Panc1 (cell line): Measurements from ENCODE around the gene SEC22A. TPM values are rescaled to one million over a fixed set of nuclear protein-coding genes. Genes with fewer than 3 reads are reported as not detected.

Source experiments
- ATAC-seq: fragments of 200-7000 bp; cut with Tn5 transposase; 2 replicates; pipeline ENCODE4 v1.9.1; 2020; ENCODE audit warnings: mild to moderate bottlenecking, moderate library complexity
- BruUV-seq: library from RNA; stranded (reverse); fragments of 400-500 nt; replicated peaks from 2 replicates; lab custom pipeline; 2021; lab: Mats Ljungman, UMichigan
- CTCF ChIA-PET: fragments of 300-600 bp; sonication (Branson Sonifier 250); formaldehyde crosslinking; loops from one replicate; lab custom pipeline; 2022; ENCODE audit warnings: antibody characterized with exemption; lab: Charles Lee
- POLR2A ChIA-PET: fragments of 300-600 bp; sonication (Branson Sonifier 250); formaldehyde crosslinking; loops from one replicate; lab custom pipeline; 2022; ENCODE audit warnings: antibody characterized with exemption; lab: Charles Lee
- DNase-seq: peaks from one replicate; pipeline ENCODE4 v3.0.0-alpha.2; 2010; ENCODE audit warnings: low read depth, low spot score
- H3K27ac ChIP-seq: 2 replicates; pipeline ENCODE4 v1.5.1; 2011; ENCODE audit warnings: mild to moderate bottlenecking, low read length, inconsistent platforms
- H3K27me3 ChIP-seq: fragments of 200-500 bp; sonication (Bioruptor generic); 2 replicates; pipeline ENCODE4 v1.6.0; 2014; ENCODE audit warnings: low read length, inconsistent platforms; ENCODE audit not compliant: control insufficient read depth, insufficient read depth
- H3K36me3 ChIP-seq: fragments of 200-500 bp; sonication (Bioruptor generic); 2 replicates; pipeline ENCODE4 v1.5.1; 2014; ENCODE audit warnings: inconsistent platforms, mild to moderate bottlenecking, low read length, moderate library complexity; ENCODE audit not compliant: control insufficient read depth, insufficient read depth
- H3K4me1 ChIP-seq: 2 replicates; pipeline ENCODE4 v1.5.1; 2011; ENCODE audit warnings: inconsistent platforms, mild to moderate bottlenecking, low read length, moderate library complexity; ENCODE audit not compliant: control insufficient read depth, insufficient read depth
- H3K4me3 ChIP-seq, 2 experiments: 2 replicates each; pipeline ENCODE4 v1.5.1; 2011 to 2012; ENCODE audit warnings: low read depth in 2 of 2, low read length in 2 of 2, mild to moderate bottlenecking in 2 of 2, inconsistent platforms in 1 of 2, moderate library complexity in 1 of 2
- H3K9me3 ChIP-seq: fragments of 200-500 bp; sonication (Bioruptor generic); 2 replicates; pipeline ENCODE4 v1.5.1; 2014; ENCODE audit warnings: low read depth, mild to moderate bottlenecking, inconsistent platforms, low read length, moderate library complexity; ENCODE audit not compliant: control insufficient read depth, insufficient read depth
- CTCF ChIP-seq: fragments of 450-650 bp; IDR thresholded peaks from 2 replicates; pipeline ENCODE4 v1.5.1; 2017; ENCODE audit warnings: mild to moderate bottlenecking
- POLR2AphosphoS5 ChIP-seq: IDR thresholded peaks from 2 replicates; pipeline ENCODE4 v1.6.1; 2012; ENCODE audit warnings: mild to moderate bottlenecking, low read depth, low read length, moderate library complexity
- REST ChIP-seq, 2 experiments: IDR thresholded peaks; 2 replicates each; pipeline ENCODE4 v1.6.1; 2011 to 2012; ENCODE audit warnings: low read depth in 2 of 2, control low read depth in 1 of 2, low read length in 1 of 2, mild to moderate bottlenecking in 1 of 2, moderate library complexity in 1 of 2; ENCODE audit not compliant: insufficient read depth in 1 of 2
- SIN3A ChIP-seq: IDR thresholded peaks from 2 replicates; pipeline ENCODE4 v1.6.1; 2012; ENCODE audit warnings: low read depth, mild to moderate bottlenecking, low read length, moderate library complexity, borderline replicate concordance; ENCODE audit not compliant: insufficient read depth
- TCF7L2 ChIP-seq: IDR thresholded peaks from 2 replicates; pipeline ENCODE4 v1.6.1; 2011; ENCODE audit warnings: mild to moderate bottlenecking, low read depth, low read length, inconsistent platforms
- in situ Hi-C: cut with HindIII; loops from 2 replicates; pipeline ENCODE4 v1.10.0; 2016; ENCODE audit warnings: low sequenced_read_pairs, low pct_unique_long_range_greater_than_20kb
- intact Hi-C: fragments of 100-400 bp; cut with micrococcal nuclease; formaldehyde crosslinking; loops from one replicate; pipeline ENCODE4 v1.10.0; 2022; ENCODE audit not compliant: unreplicated experiment
- total RNA-seq: library from RNA; stranded (reverse); gene quantifications from one replicate; pipeline ENCODE4 v1.2.1, GENCODE V29; 2021; ENCODE audit not compliant: unreplicated experiment

SEC22A gene
- total RNA-seq, 1 experiment from 2014 or later: 22.7 TPM

- Histone ChIP-seq H3K36me3 (no peaks in the 10 kb centered on the region), H3K9me3 (no peaks in the 10 kb centered on the region), H3K27ac (no peak overlapping the region), H3K4me1 (no peaks in the 10 kb centered on the region), H3K4me3 (no peak overlapping the region), H3K27me3 (peaks cover 6% of the 10 kb centered on the region)
- intact Hi-C loops (no loop called here), in situ Hi-C loops (no loop called here)
- ChIA-PET POLR2A (no interaction called here), CTCF (no interaction called here)
- ATAC-seq: no peak
- no peak for DNase-seq
- no peak for TF ChIP-seq CTCF
- no peak for TF ChIP-seq SIN3A
- TF ChIP-seq TCF7L2: no peak
- no peak for TF ChIP-seq POLR2AphosphoS5
- no peak for TF ChIP-seq REST (IDR thresholded peaks at IDR 0.05; ENCODE audit: insufficient read depth in 1 of 2, low read depth in 2 of 2, low read length in 1 of 2)
- BruUV-seq: no TSS peak
These were observed 89.7 kb downstream of the SEC22A start for GRCh38 chr3:123291404-123291803.

GRCh38 chr3:123292321-123293310 is 90.9 kb downstream of the SEC22A start:
- no peak for ATAC-seq
- H3K4me3 ChIP-seq: no peak overlapping the region
- H3K27ac ChIP-seq: no peak overlapping the region
- H3K27me3 ChIP-seq: peaks cover 6% of the 10 kb centered on the region
- intact Hi-C loops (no loop called here), in situ Hi-C loops (no loop called here)
- TF ChIP-seq CTCF (no peak), SIN3A (no peak), TCF7L2 (no peak), POLR2AphosphoS5 (no peak), REST (IDR thresholded peaks at IDR 0.05; ENCODE audit: insufficient read depth in 1 of 2, low read depth in 2 of 2, low read length in 1 of 2) (no peak)
- CTCF ChIA-PET: interaction anchor here (0.9 kb wide), 1 partner anchor 15 kb away, joined by 9 read pairs; no protein-coding TSS in a partner anchor
- H3K9me3 ChIP-seq: no peaks in the 10 kb centered on the region
- no peaks in the 10 kb centered on the region for H3K36me3 ChIP-seq
- no peak for DNase-seq
- no TSS peak for BruUV-seq
- H3K4me1 ChIP-seq: no peaks in the 10 kb centered on the region
- POLR2A ChIA-PET: interaction anchor here (0.5 kb wide), 1 partner anchor 271 kb away, joined by 4 read pairs; no protein-coding TSS in a partner anchor
